Mesothelial cell of epicardium (in vitro differentiated cells): ENCODE data around the gene GOLT1A. TPM values are rescaled to one million over a fixed set of nuclear protein-coding genes. Genes with fewer than 3 reads are reported as not detected.
A peak's percentile ranks its signal among the peaks of the same experiment; 100 is the strongest.

Experiments
- DNase-seq, 2 experiments: peaks; one replicate each; pipeline ENCODE4 v3.0.0; 2021; ENCODE audit warnings: low spot score in 2 of 2; ENCODE audit not compliant: unreplicated experiment in 2 of 2
- H3K27ac Mint-ChIP-seq: 2 replicates; pipeline ENCODE4 v1.8.0; 2021; ENCODE audit warnings: mixed read lengths
- H3K27me3 Mint-ChIP-seq: 2 replicates; pipeline ENCODE4 v1.8.0; 2021; ENCODE audit warnings: low read depth, mixed read lengths
- H3K36me3 Mint-ChIP-seq: 2 replicates; pipeline ENCODE4 v1.8.0; 2021; ENCODE audit warnings: mixed read lengths
- H3K4me1 Mint-ChIP-seq: 2 replicates; pipeline ENCODE4 v1.8.0; 2021; ENCODE audit warnings: mixed read lengths
- H3K4me3 Mint-ChIP-seq: 2 replicates; pipeline ENCODE4 v1.8.0; 2021; ENCODE audit warnings: mild to moderate bottlenecking, moderate library complexity, mixed read lengths
- H3K9me3 Mint-ChIP-seq: 2 replicates; pipeline ENCODE4 v1.8.0; 2021; ENCODE audit warnings: mixed read lengths
- CTCF ChIP-seq: fragments of 200-600 bp; sonication (generic); IDR thresholded peaks from one replicate; pipeline ENCODE4 v1.5.0; 2021; ENCODE audit warnings: antibody characterized with exemption; ENCODE audit not compliant: unreplicated experiment
- total RNA-seq: library from RNA; stranded (reverse); gene quantifications from 3 replicates; pipeline ENCODE4 v1.2.1, GENCODE V29; 2021

GOLT1A gene
- total RNA-seq, 1 donor from 2014 or later = 4.1 TPM

GRCh38 chr1:204232526-204232925 is 18.7 kb upstream of the GOLT1A start:
- no peak for DNase-seq
- Mint-ChIP-seq H3K4me1 (no peaks in the 10 kb centered on the region), H3K27ac (no peak overlapping the region), H3K9me3 (peaks cover 12% of the 10 kb centered on the region), H3K36me3 (peaks cover 61% of the 10 kb centered on the region), H3K4me3 (no peak overlapping the region), H3K27me3 (no peaks in the 10 kb centered on the region)
- no peak for TF ChIP-seq CTCF

- no peak for TF ChIP-seq CTCF
- Mint-ChIP-seq H3K4me3 (no peak overlapping the region), H3K4me1 (no peaks in the 10 kb centered on the region), H3K27ac (no peak overlapping the region), H3K36me3 (peaks cover 40% of the 10 kb centered on the region), H3K9me3 (peaks cover 4% of the 10 kb centered on the region), H3K27me3 (no peaks in the 10 kb centered on the region)
- DNase-seq = no peak
These were observed 16.4 kb upstream of the GOLT1A start for GRCh38 chr1:204230211-204230610.

GRCh38 chr1:204228896-204229295 is 15.1 kb upstream of the GOLT1A start:
- Mint-ChIP-seq H3K4me3 (no peak overlapping the region), H3K4me1 (no peaks in the 10 kb centered on the region), H3K9me3 (peaks cover 4% of the 10 kb centered on the region), H3K36me3 (peaks cover 30% of the 10 kb centered on the region), H3K27ac (no peak overlapping the region), H3K27me3 (no peaks in the 10 kb centered on the region)
- no peak for TF ChIP-seq CTCF
- no peak for DNase-seq

GRCh38 chr1:204227996-204228785 is 14.4 kb upstream of the GOLT1A start:
- Mint-ChIP-seq H3K9me3 (peaks cover 4% of the 10 kb centered on the region), H3K4me1 (no peaks in the 10 kb centered on the region), H3K27me3 (no peaks in the 10 kb centered on the region), H3K27ac (no peak overlapping the region), H3K36me3 (peaks cover 25% of the 10 kb centered on the region), H3K4me3 (no peak overlapping the region)
- no peak for DNase-seq
- TF ChIP-seq CTCF = no peak

GRCh38 chr1:204227351-204227750 is 13.6 kb upstream of the GOLT1A start:
- Mint-ChIP-seq H3K36me3 (peaks cover 27% of the 10 kb centered on the region), H3K4me3 (no peak overlapping the region), H3K27ac (peak overlapping the region; percentile 8), H3K9me3 (peaks cover 4% of the 10 kb centered on the region), H3K4me1 (peaks cover 3% of the 10 kb centered on the region), H3K27me3 (no peaks in the 10 kb centered on the region)
- no peak for TF ChIP-seq CTCF
- no peak for DNase-seq
